Limb (tissue), 2 donors: ENCODE results near the gene SCAP.
A peak's percentile ranks its signal among the peaks of the same experiment; 100 is the strongest.

Experiments
- DNase-seq, 2 donors: peaks; one replicate each; pipeline ENCODE4 v3.0.0-alpha.2; 2016; ENCODE audit errors: extremely low spot score in 2 of 2

SCAP gene

DNA sequence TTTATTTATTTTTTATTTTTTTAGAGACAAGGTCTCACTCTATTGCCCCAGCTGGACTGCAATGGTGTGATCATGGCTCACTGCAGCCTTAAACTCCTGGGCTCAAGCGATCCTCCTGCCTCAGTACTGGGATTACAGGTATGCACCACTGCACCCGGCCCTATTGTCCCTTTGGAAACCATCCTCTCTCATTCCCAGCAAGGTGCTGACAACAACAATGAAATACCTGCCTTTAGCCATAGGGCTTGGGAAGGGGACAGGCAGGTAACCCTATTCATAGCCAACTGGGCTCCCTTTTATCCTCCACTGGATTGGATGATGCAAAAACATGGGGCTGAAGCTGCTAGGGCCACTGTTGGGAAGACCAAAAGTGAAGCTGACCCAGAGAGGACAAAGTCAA is 43.1 kb downstream of the SCAP start:
- no peak for DNase-seq

DNA sequence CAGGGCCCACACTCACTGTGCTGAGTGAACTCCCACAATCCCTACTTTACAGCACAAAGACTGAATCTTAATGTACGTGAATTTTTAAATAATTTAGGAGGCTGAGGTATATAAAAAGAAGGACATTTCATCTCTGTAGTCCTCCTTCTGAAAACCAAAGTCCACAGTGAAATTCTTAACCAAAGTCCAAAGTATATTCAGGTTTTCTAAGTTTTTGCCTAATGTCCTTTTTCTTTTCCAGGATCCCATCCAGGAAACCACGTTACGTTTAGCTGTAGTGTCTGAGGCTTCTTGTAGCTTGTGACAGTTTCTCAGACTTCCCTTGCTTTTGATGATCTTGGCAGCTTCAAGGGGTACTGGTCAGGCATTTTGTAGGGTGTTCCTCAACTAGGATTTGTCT is 44.5 kb downstream of the SCAP start:
- no peak for DNase-seq

DNA sequence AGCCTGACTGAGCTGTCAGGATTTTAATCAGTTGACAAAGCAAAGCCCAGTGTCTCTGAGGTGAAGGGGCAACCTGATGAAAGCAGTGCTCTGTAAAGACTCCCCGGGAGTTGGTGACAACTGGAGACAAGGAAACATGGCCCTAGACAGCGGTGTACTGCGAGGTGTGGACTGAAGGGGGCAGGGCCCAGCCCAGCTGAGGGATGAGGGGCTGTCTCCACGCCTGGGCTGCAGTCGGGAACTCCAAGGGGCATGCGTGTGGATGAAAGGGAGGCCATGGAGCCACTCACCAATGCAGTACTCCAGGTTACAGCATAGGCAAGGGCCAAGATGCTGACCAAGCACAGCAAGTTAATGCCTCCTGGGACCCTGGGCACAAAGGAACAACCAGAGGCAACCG is 45.1 kb downstream of the SCAP start:
- no peak for DNase-seq

DNA sequence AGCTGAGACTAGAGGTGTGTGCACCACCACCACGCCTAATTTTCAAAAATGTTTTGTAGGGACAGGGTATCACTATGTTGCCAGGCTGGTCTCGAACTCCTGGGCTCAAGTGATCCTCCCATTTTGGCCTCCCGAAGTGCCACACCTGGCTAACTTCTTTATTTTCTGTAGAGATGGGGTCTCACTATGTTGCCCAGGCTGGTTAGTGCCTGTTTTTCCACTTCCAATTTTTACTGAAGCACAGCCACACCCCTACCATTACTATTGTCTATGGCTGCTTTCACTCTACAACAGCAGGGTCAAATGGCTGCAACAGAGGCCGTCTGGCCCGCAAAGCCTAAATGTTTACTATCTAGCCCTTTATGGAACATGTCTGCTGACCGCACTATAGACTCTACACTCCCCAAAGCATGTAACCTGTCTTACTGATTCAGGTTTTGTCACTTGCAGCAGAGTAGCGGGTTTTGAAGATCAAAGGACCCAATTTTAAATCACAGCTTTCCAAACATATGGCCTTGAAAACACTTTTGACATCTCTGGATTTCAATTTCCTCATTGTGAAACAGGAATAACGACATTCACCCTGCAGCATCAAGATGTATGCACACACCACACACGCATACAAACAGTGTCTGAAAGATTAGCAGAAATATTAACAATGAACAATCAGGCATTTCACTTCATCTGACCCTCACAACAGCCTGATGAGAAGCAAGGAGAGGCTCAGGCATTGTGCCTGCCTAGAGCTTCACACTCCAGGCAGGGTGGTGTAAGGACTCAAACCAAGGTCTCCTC is 46.1 kb downstream of the SCAP start:
- DNase-seq: no peak

DNA sequence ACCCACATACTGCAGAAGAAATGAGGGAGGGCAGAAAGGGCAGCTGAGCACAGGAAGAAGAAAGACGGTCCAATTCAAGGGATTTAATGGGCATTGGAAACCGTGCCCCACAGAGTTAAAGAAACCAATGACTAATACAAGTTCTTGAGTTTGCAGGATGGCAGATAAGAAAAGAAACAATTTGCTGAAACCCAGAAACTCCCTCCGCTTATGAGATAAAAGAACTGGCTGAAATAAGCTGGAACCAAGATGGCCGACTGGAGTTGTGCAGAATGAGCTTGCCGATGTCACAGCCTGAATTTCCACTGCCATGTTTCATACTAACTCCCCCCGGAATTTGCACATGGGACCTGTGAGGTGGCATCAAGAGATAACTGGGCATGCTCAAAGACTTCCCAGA is 47.1 kb downstream of the SCAP start:
- no peak for DNase-seq

DNA sequence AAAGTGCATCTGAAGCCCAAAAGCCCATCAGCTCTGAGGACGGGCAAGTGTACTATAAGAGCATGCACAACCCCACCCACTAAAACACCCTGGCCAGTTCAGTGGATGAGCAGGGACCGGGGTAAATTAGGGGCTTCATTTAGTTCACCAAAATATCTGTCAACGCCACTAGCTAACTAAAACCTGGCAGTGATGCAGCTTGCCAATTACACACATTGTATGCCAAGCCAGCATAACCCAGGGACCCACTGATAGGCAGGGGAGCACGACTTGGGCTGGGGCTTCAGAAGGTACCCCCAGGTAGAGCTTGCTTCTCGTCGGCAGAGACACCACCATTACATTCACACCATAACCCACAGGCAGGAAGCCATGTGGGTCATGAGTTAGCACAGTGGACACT is 47.9 kb downstream of the SCAP start:
- no peak for DNase-seq

DNA sequence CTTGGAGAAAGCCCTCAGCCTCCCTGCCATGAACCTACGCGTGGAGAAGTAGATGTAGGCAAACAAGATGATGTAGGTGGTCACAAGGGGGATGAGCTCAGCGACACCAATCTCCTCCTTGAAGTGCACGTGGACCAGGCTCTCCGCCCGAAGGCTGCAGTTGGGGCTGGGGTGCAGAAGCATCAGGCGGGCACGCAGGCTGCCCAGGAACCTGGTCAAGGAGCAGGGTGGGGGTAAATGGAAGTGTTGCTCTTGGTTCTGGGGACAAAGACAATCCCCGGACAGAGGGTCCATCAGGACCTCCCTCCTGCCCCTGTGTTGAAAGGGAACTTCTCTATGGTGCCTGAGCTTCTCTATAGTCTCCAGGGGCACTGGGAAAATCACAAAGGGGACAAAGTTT is 49.8 kb downstream of the SCAP start:
- no peak for DNase-seq

DNA sequence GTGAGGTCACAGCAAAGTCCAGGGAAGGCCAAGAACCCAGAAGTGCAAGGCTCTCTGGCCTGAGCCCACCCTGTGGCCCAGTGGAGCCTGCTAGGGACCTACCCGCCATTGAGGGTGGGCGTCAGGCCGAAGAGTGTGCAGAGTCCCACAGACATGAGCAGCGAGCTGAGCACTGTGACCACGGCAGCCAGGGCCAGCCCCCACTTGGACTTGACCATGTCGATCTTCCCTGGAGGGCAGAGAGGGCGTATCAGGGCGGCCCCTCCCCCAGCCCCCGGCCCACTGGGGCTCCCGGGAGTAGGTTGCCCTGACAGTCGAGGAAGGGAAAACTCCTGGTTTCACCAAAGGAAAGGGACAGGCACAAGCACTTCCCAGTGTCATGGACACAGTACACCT is 50.4 kb downstream of the SCAP start:
- DNase-seq: no peak

DNA sequence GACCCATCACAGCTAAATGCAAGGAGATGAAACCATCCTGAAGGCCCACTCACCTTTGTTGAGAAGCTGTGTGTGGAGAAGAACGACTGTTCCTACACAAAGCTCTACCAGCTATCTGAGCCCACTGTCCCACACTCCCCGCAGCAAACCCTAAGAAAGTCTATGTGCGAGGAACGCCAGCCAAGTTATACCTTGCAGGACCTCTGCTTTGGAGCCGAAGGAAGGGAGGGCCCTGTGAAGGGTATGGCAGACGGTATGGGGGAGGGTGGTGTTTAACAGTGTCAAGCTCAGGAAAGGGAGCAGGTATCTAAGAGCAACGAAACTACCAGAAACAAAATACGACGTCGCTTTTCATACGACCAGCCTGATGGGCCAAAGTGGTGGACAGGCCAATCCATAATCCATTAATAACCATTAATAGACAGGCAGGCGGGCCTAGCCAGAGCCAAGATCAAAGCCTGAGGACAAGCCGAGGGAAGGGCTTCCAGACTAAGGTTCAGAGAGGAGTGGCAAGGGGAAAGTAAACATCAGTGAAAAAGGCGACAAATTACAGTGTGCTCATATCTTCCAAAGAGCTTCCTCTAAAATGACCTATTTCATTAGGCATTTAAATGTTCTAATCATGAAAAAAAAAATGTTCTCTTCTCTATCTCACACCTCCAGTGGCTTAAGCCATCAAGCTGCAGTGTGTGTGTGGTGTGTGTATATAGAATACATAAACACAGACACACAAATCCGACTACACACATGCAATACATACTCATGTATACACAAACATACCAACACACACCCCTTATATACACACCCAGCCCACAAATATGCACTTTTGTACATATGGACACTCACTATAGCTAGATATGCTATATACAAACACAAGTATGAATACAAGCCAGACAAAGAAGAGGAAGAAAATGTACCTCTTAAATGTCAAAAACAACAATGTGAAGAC is 51.0 kb downstream of the SCAP start:
- DNase-seq: no peak

DNA sequence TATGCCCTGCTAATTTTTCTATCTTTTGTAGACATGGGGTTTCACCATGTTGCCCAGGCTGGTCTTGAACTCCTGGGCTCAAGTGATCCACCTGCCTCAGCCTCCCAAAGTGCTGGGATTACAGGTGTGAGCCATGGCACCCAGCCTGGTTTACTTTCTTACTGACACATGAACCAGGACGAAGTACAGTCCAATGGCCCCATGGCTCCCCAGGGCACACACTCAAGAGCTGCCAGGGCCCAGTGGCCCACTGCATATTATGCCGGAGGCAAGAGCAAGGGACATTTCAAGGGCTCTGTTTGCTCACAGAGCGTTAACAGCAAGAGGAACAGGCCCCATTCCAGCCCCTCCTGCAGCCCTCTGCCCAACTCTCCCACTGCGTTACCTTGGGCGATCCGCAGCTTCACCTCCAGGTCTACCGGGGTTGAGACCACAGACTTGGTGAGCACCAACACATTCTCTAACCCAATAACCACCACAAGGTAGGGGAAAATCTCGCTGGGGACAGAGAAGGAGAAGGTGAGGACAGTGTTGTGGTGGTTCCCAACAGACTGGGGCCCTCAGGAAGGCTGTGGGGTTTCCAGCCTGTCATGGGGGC is 52.1 kb downstream of the SCAP start:
- no peak for DNase-seq

DNA sequence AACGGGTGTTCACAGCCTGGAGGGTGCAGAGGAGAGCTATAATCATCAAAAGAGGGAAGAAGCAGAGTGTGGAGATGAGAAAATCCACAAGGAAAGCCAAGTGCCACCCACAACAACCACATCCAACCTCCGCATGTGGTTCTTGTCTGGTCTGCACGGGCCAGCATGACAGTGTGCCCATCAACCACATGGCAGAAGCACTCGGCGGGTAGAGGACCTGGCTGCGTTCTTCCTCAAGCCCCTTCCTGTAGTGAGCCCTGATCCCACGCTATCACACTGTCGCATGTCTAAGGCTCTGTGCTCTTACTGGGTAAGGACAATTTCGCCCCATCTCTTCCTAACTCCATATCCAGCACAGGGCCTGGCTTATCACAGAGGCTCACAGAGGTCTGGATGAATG is 53.0 kb downstream of the SCAP start:
- DNase-seq: no peak

DNA sequence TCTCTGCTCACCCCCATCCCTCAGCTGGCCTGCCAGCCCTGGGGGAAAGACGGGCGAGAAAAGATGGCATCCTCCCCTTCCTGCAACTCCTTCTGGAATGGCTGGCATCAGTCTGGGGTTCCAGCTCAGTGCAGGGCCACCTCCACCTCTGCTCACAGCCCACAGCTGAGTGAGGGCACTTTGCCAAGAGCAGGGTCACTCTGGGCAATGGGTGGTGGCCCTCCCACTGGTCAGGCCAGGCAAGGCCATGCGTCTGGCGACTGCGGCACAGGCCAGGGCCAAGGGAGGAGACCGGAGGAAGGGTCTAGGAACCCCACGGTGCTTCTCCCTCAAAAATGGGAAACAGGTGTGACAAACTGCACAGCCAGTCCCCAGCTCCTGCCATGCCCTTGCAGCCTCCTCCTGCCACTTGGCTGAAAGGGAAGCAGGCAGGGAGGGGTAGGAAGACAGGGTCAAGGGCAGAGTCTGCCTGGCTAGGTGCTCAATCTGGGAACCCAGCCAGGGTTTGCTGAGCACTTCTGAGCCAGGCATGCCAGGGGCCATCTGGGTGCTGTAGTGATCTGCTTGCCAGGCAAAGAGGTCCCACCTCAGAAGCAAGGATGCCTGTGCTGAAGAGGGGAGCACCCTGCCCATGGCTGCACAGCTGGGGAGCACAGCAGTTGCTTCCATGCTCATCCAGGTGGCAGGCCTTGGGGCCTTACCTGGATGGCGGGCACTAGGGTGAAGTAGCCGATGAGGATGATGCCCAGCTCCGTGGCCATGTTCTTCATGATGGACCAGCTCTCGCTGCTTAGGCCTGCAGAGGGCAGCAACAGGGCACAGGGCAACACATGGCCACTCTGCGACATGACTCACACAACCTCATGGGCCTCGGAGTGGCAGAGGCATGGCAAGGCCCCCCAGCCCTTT is 53.7 kb downstream of the SCAP start:
- peak in 1 of 2 donors; percentile 30 for DNase-seq

DNA sequence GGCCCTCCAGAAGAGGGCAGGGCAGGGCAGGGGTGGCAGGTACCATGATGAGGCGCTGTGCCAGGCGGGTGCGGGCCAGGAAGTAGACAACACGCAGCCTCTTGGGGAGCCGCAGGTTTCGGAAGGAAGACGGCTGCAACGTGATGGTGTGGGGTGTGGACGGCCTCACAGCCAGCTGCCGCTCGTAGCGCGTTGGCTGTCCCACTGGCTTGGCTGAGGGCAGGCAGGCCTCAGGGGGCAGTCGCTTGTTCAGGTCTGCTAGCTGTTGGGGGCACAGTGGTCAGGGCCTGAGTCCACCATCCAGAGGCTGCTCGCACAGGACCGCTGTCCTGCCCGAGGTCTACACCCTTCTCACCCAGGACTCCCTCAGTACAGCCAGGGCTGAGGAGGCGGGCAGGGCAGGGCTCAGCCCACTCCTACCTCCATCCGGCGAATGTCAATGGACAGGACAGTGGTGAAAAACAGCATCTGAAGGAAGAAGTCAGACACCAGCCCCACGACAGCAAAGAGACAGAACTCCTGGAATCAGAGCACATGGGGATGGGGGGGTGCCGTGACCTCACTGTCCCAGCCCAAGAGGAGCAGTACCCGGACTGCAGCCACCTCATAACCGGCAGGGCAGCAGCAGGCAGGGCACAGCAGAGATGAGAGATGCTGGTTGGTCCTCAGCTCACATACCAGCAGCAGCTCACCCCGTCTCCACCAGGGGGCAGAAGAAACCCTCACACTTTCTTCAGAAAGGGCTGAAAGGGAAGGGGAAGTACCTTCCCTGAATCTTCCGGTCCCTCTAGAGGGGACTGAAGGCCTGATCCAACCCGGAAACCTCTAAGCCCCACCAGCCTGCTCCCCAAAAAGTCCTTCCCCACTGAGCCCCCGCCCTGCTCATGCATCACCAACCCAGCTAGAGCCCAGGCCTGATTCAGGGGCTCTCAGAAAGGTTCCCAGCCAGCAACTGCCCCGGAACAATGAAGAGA is 54.9 kb downstream of the SCAP start:
- DNase-seq: peak; percentile 75 to 88

DNA sequence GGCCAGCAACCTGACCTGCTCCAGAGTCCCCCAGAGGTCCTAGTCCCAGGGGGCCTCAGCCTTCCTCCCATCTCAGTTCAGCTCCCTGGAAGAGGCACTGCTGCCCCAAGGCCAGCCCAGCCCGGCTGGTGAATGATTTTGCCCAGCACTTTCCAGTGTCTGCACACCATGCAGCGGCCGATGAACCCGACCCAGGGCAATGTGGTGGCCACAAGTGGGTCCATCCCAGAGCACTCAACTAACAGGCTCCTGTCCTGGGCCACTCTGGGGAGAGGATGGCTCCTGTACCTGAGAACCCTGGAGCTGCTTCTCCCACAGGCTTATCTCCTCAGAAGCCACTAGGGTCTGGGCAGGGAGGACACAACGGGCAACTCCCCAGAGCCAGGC is 55.7 kb downstream of the SCAP start:
- no peak for DNase-seq

DNA sequence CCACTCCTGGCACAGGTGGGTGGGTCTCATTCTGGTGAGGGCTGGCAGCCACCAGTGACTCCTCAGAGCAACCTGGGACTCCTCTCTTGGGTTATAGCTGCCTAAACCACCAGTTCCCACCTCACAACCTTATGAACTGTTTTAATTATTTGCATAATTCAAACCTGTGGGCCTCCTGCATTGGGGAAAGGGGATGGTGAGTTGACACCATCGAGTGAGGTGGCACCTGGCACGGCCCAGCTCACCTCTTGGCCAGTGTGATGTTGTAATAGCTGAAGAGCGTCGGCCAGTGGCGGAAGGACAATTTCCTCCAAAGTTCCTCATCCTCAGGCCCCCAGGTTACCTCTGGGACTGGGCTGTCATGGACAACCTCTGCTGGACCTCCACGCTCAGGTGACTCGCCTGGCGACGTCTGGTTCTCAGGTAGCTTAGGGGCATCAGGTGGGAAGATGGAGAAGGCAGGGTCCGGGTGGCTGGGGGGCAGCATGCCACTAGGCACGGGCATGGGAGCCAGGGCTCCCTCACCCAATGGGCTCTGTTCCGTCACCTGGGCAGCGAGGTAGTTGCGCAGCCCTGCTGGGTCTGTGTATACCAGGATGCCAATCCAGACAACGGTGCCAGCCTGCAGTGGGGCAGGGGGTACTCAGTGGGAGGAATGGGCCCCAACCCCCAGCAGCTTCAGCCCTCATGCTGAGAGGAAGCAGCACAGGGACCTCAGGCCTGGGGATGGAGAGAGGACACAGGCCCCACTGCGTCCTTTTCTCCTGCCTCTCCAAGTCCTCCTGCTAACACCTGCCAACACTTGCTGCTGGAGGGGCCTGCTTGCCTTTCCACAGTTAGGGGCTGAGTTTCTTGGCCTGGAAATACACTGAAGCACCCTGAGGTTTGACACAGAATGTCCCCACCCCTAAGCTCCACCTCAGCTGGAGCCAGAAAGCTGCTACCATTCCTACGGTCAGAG is 56.4 kb downstream of the SCAP start:
- no peak for DNase-seq

DNA sequence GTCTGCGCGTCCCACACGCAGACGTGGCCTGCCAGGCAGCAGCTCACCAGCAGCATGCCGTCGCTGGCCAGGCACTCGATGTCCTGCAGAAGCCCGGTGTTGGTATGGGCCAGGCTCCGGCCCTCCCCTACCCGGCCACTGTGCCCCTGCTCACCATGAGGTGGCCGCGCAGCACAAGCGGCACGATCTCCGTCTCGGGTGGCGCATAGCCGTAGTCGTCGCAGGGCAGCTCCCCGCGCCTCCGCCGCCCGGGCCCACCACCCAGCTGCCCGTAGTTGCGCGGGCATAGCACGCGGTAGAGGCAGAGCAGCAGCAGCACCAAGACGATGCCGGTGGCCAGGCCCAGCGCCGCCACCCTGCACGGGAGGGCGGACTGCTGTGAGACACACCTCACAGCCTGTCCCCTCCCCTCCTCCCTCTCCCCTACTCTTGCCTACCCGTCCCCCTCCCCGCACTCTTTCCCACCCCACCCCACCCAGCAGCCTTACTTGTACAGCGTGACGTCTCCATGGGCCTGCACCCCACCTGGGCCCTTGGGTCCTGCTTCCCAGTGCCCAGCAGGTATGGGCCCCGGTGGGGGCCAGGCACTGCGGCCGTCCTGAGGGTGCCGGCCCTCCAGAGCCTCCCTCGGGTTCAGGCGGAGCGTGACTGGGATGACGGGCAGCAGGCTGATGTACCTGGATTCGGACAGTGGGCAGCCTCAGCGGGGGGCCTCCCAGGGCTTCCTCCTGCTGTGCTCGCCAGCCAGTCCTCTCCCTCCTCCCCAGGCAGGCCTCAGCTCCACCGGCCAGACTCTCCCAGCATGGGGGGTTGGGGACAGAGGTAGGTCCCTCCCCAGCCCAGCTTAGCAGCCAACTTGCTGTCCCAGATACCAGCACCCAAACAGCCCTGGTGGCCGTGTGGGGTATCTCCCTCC is 57.3 kb downstream of the SCAP start:
- DNase-seq: no peak

DNA sequence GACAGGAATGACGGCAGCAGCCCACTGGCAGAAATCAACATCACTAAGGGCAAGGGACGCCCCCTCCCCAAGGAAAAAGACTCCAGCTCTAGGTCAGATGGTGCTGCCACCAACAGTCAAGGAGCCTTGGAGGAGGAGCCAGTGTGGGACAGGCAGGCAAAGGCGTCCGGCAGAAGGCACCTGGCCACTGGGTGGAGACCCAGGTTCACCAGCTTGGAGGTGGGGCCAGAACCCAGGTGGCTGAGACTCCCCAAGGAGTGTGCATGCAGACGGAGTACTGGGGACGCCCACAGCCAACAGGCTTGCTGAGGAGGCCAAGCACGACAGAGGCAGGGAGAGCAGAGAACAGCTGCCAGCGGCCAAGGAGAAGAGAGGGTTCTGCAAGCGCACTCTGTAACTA is 59.7 kb downstream of the SCAP start:
- no peak for DNase-seq
